ENCODE results near the gene NR6A1.

The NR6A1 gene

GRCh38 chr9:124513376-124513994, 257.6 kb downstream of the NR6A1 start:
- no peak for DNase-seq

- no peak for DNase-seq
Observed at GRCh38 chr9:124512806-124513204, 258.3 kb downstream of the NR6A1 start.

GRCh38 chr9:124511891-124512805, 259.0 kb downstream of the NR6A1 start:
- DNase-seq, result no peak

DNA sequence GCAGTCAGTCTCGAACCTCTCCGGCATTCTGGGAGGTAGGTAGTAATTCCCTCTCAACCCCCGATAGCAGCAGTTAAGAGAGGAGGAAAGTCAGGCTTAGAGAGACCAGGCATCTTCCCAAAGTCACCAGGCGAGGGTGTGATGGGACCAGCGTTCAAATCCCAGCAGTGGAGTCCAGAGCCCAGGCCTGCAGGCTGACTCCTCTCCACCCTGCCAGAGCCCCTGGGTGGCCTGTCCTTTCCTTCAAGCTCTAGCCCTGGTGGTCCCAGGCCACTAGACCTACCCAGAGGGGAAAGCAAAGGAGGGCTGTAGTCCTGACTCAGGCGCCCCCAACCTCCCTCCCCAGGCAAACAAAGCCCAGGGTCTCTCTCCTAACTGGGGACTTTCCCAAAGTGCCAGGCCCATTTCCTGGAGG, 259.7 kb downstream of the NR6A1 start:
- no peak for DNase-seq

- no peak for DNase-seq
Observed at GRCh38 chr9:124510650-124511425, 260.3 kb downstream of the NR6A1 start.

- no peak for DNase-seq
Observed at GRCh38 chr9:124507880-124508423, 263.2 kb downstream of the NR6A1 start.

DNA sequence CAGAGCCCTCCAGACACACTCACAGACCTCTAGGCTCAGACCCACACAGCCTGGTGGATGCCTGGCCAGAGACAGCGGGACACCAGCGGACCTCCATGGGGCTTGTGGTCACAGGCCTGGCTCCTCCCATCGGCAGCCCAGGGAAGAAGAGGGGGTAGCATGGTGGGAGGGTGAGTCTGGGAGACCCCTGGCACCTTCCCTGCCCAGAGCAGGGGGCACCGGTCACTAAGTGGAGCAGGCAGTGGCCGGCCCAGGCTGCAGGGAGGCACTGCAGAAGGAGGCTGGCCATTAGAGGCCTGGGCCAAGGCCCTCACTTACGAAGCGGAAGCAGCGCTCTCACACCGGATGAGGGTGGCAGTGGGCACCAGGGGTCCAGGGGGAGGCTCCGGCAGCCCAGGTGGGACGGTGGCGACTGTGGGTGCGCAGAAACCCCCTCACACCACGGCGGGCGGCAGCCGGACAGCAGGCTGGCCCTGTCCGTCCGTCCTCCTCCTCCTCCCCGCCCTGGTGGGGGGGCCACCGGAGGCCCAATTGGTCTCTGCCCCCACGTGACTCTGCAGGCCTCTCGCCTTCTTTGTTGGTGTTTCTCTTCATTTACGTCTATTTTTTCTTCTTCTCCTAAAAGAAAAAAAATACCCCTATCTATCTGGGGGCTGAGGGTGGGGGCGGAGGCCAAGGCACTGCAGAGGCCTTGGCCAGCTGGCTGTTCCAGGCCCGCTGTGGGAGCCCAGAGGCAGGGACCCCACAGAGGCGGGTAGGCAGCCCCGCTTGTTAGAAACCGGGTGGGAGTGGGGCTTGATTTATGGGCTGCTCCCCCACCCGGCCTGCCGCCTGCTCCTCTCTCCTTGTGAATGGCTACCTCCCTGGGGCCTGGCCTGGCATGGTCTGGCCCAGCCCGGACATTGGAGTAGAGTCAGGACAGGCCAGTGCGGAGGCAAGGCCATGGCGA, 263.9 kb downstream of the NR6A1 start, which contains the start of gene NR5A1:
TSS of gene NR5A1 (minus strand) at position 469 of the 949 bp plus-strand sequence. CDS start 4,004 bp downstream, outside the sequence.
- DNase-seq, result no peak

DNA sequence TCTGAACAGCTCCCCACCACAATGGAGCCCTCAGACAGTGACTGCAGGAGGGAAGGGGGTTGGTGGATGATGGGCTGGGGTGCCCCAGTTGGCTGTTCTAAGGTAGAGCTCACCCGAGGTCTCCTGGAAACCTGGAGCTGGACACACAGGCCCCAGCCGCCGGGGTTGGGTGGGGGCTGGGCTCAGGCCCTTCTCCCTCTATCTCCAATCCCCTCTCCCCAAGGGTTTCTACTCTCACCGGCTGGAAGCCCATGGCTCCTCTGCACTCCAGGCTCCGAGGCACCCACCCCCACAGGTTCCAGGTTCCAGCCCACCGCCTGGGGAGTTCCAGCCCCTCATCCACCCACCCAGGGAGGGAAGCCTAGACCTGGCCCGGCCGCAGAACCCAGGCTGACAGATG, 264.7 kb downstream of the NR6A1 start:
- DNase-seq, result no peak

DNA sequence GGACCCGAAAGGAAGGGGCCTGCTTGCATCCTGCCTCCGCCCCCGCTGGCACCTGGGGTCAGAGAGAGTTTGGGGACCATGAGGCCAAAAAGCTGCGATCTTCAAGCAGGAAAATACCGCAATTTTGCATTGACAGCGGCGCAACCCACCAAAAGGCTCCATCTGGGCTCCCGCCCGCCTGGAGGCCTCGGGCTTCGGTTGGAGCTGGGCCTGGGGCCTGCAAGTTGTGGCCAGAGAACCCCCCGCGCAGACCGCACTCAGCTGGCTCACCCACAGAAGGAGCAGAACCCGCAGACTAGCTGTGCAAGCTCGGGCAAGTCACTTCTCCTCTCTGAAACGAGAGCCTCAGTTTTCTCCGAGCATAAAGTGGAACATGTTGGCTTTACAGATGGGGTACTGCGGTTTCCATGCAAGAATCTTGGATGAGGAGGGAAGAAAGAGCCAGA, 265.2 kb downstream of the NR6A1 start:
- DNase-seq, result no peak

DNA sequence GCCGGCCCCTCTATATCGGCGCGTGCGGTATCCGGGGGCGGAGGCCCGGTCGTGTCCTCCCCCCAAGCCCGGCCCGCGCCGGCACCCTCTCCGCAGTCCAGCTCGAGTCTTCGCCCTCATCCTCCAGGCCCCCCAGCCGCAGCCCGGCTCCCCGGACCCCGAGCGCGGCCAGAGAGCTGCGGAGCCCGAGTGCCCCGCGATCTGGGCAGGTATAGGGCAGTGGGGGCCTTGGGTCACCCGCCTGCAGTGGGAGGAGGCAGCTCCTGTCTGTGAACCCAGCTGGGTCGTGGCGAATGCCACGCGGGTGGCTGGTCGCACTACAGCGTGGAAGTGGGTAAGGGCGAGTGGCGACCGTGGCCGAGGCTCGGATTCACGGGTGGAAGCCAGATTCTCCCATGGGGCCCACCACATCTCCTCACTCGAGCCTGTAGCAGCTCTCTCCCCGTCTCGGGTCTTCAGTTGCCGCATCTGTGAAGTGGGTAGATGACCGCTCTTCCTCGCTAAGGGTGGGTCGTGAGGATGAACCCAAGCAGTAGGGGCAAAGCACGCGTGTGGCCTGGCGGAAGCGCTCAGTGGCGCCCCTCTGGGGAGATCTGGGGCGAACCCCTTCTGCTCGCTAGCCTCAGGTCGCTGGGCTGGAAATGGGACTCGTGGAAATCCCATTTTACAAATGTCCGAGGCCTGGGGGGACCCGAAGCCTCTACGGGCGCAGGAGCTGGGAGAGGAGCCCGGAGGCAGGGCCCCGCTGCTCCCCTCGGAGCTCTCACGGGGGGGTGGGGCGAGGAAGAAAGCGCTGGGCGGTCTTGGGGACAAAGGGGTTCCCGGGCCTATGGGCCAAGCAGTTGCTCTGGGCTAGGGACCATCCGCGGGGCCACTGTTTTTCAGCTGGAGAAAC, 265.9 kb downstream of the NR6A1 start:
- DNase-seq, result no peak

- no peak for DNase-seq
Observed at GRCh38 chr9:124504530-124505005, 266.5 kb downstream of the NR6A1 start.

DNA sequence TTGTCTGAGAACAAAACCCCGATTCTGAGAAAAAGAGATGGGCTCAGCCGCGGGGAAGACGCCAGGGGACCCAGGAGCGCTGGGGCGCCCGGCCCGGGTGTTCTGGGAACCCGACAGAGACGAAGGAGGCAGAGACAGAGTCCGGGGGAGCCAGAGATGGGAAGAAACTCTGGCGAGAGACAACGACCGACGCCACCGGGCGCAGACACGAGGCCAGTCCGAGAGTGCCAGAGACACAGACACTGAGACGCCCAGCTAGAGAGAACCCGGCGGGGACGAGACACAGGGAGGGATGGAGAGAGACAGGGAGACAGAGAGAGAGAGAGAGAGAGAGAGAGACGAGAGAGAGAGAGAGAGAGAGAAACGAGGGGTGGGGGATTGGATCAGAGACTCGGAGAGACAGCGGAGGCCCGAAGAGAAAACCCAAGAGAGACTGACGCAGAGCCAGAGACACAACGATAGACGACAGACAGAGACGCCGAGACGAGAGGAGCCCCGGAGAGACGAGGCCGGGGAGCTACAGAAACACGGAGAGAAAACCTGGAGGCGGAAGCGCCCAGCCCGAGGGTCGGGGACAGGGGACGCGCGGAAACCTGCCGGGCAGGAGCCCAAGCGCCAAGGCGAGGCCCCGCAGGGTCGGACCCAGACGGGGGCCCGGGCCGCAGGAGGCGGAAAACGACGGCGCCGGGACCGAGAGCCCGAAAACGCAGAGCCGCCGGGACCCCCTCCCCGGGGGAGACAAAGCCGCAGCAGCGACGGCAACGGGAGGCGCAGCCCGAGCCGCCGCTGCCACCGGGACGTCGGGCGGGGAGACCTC, 267.2 kb downstream of the NR6A1 start:
- no peak for DNase-seq

DNA sequence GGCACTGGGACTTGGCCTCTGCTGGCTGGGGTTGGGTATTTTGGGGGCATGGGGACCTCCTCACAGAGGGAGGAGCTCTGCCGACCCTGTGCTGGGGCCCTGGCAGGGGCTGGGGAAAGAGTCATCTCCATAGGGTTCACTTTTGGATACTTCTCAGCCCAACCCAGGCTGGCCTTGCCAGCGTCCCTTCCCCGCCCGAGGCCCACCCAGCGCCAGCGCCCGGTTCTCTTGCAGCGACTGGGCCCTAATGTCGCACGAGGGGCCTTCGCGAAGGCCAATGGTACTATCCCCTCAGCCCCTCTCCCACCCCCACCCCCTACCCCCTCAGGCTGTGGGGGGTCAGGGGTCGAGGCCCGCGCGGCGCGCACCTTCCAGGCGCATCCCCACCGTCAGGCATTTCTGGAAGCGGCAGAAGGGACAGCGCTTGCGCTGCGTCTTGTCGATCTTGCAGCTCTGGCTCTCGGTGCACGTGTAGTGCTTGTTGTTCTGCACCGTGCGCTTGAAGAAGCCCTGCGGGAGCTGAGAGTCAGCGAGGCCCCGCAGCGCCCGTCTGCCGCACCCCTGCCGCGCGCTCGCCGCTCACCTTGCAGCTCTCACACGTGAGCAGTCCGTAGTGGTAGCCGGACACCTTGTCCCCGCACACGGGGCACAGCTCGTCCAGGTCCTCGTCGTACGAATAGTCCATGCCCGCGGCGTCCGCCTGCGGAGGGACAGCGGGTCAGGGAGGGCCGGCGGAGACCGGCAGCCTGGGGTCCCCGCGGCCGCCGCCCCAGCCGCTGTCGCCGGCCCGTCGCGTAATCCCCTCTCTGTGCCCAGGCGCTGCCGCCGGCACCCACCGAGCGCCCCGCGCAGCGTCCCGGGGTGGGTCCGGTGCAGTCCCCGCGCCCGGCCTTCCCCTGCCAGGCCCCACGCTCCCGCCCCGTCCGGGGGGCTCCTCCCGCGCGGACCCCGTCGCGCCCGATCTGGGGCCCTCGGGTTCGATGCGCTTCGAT, 268.1 kb downstream of the NR6A1 start:
- no peak for DNase-seq

DNA sequence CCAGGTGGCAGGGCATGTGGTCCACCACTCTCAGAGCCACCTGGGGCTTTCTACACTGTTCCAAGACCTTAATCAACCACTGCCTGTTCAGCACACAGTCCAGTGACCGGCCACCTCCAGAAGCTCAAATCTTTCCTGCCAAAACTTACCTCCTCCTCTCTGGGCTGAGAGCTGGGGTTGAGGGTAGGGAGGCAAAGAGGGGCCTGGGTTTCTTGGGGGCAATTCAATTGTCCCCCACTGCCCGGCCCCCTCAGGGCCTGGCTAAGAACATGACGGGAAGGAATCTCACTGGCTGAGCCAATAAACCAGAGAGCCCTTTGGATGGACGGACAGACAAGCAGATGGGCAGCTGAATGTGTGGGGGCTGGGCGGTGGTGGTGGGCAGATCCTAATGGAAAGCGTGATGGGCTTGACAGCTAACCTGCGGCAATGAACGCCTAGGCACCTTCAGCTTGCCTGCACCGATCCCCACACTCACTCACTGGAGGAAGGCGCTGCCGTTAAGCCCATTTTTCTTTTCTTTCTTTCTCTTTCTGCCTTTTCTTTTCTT, 269.3 kb downstream of the NR6A1 start:
- DNase-seq, result no peak

DNA sequence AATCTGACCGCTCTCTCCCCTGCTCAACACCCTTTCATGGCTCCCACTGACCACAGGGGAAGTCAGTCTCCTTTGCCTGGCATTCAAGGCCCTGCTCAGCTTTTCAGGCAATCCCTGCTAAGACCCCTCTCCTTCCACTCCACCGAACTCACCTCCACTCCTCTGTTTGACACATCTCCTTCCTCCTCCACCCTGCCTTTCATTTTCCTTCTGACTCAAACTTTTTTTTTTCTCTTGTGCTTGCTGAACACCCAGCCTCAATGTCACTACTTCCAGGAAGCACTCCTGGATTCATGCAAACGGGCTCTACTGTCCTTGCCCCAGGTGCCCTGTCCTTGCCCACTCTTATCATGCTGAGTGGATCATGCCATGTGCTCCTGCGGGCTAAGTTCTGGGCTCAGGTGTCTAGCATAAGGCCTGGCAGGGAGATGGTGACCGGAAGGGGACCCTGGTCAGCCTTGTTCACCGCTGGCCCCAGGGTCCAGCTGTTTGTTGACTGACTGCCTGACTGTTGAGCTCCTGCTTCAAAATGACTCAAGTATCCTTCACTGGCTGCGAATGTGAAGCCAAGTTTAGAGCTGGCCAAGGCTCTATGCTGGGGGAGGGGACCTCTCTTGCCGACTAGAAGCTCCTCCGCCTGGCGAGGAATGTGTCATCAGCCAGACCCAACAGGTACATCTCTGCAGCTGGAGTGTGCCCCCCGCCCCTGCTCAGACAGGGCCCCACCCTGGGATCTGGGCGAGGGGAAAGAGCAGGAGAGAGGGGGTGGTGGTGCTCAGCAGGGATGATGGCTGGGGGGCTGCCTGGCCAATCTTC, 270.1 kb downstream of the NR6A1 start:
- no peak for DNase-seq

DNA sequence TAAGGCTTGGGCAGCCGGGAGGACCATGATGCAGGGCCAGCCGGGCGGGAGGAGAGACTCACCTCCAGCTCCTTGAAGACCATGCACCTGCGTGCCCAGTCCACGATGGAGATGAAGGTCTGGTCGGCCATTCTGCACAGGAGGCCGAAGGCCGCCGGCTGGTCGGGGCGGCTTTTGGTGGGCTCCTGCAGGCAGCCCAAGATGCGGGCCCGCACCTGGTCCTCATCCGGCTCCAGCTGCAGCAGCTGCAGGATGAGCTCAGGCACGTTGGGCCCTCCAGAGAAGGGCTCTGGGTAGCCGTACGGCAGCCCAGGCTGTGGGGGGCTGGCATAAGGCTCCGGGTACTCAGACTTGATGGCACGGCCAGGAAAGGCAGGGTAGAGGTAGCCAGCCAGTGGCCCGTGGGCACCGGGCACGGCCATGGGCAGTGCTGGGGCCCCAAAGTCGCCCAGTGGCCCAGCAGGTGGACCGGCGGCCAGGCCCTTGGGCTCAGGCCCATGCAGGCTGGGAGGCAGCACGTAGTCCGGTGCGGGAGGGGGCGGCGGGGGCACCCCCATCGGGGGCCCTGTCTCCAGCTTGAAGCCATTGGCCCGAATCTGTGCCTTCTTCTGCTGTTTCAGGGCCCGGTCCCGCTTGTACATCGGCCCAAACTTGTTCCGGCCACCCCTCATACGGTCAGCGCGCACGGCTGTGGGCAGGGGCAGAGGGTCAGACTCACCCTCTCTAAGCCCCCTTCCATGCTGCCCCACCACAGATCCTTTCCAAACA, 270.9 kb downstream of the NR6A1 start:
- DNase-seq, result no peak

Data from stimulated activated naive CD4-positive, alpha-beta T cell (primary cell).